22Rv1 (cell line): ENCODE results near the gene GLCCI1.

Experiments
- ZFX ChIP-seq: fragments of 450-650 bp; IDR thresholded peaks from 2 replicates; pipeline ENCODE4 v1.6.1; 2017; ENCODE audit warnings: antibody characterized with exemption, borderline replicate concordance
- TF ChIP-seq, protein P1 (sequence below): fragments of 450-650 bp; IDR thresholded peaks from 2 replicates; pipeline ENCODE4 v1.5.1; 2017; ENCODE audit warnings: mild to moderate bottlenecking

DNA sequence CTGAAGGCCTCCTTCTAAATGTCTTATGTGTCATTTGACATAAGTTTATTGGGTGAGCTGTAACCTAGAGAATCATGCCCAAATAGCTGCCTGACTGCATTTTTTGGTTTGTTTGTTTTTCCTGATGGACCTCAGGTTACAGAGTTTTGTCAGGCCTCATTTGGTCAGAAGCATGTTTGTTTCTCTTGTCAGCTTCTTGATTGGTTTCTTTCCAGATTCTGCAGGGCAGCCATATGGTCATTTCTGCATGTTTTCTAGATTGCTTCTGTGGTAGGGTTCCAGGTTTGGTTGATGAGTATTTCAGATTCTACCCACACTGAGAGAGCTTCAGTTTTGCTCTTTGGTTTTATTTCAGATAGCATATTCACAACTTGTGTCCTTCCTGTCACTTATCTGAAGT is 28.0 kb downstream of the GLCCI1 start:
- TF ChIP-seq, protein P1, sequence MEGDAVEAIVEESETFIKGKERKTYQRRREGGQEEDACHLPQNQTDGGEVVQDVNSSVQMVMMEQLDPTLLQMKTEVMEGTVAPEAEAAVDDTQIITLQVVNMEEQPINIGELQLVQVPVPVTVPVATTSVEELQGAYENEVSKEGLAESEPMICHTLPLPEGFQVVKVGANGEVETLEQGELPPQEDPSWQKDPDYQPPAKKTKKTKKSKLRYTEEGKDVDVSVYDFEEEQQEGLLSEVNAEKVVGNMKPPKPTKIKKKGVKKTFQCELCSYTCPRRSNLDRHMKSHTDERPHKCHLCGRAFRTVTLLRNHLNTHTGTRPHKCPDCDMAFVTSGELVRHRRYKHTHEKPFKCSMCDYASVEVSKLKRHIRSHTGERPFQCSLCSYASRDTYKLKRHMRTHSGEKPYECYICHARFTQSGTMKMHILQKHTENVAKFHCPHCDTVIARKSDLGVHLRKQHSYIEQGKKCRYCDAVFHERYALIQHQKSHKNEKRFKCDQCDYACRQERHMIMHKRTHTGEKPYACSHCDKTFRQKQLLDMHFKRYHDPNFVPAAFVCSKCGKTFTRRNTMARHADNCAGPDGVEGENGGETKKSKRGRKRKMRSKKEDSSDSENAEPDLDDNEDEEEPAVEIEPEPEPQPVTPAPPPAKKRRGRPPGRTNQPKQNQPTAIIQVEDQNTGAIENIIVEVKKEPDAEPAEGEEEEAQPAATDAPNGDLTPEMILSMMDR: no peak
- TF ChIP-seq ZFX: no peak
